Brain microvascular endothelial cell (primary cell): ENCODE data around the gene UBE2K.

Experiments
- DNase-seq: peaks from one replicate; pipeline ENCODE4 v3.0.0-alpha.2; 2020
- H3K27ac ChIP-seq: fragments of 250-450 bp; sonication (Bioruptor Pico); 2 replicates; pipeline ENCODE4 v1.5.1; 2020; ENCODE audit warnings: mild to moderate bottlenecking, moderate library complexity
- H3K27me3 ChIP-seq: fragments of 250-450 bp; sonication (Bioruptor Pico); replicated peaks from 2 replicates; pipeline ENCODE4 v1.5.1; 2020; ENCODE audit warnings: mild to moderate bottlenecking
- H3K36me3 ChIP-seq: fragments of 250-450 bp; sonication (Bioruptor Pico); replicated peaks from 2 replicates; pipeline ENCODE4 v1.5.1; 2020; ENCODE audit warnings: mild to moderate bottlenecking
- H3K4me3 ChIP-seq: 2 replicates; pipeline ENCODE4 v1.5.1; 2011; ENCODE audit warnings: low read depth, mild to moderate bottlenecking, control low read depth, low read length, moderate library complexity
- CTCF ChIP-seq: IDR thresholded peaks from 2 replicates; pipeline ENCODE4 v1.5.1; 2011; ENCODE audit warnings: low read depth, mild to moderate bottlenecking, moderate library complexity, low read length, control low read depth, inconsistent platforms; ENCODE audit errors: missing control alignments
- in situ Hi-C: cut with HindIII; loops from 2 replicates; pipeline ENCODE4 v1.10.0; 2017; ENCODE audit warnings: low sequenced_read_pairs, low pct_ligation_motif_present

The UBE2K gene

GRCh38 chr4:39710098-39710896 is 12.4 kb downstream of the UBE2K start:
- no peak overlapping the region for H3K4me3 ChIP-seq
- no peak overlapping the region for H3K27ac ChIP-seq
- in situ Hi-C loops: no loop called here
- DNase-seq: no peak
- H3K27me3 ChIP-seq: no peaks in the 10 kb centered on the region
- TF ChIP-seq CTCF: no peak
- peaks cover under 1% of the 10 kb centered on the region for H3K36me3 ChIP-seq

- no peak for TF ChIP-seq CTCF
- Histone ChIP-seq H3K27me3 (no peaks in the 10 kb centered on the region), H3K36me3 (peaks cover 3% of the 10 kb centered on the region), H3K4me3 (no peak overlapping the region), H3K27ac (no peak overlapping the region)
- in situ Hi-C loops: no loop called here
- no peak for DNase-seq
Measured at GRCh38 chr4:39712819-39713607, 15.1 kb downstream of the UBE2K start.

GRCh38 chr4:39713691-39714090 is 15.8 kb downstream of the UBE2K start:
- Histone ChIP-seq H3K27me3 (no peaks in the 10 kb centered on the region), H3K27ac (no peak overlapping the region), H3K36me3 (peaks cover 7% of the 10 kb centered on the region), H3K4me3 (no peak overlapping the region)
- DNase-seq: no peak
- in situ Hi-C loops: no loop called here
- TF ChIP-seq CTCF: no peak

GRCh38 chr4:39714166-39714565 is 16.2 kb downstream of the UBE2K start:
- no peak for DNase-seq
- H3K27ac ChIP-seq: no peak overlapping the region
- no peak for TF ChIP-seq CTCF
- H3K27me3 ChIP-seq: no peaks in the 10 kb centered on the region
- in situ Hi-C loops: no loop called here
- H3K36me3 ChIP-seq: peaks cover 7% of the 10 kb centered on the region
- no peak overlapping the region for H3K4me3 ChIP-seq

GRCh38 chr4:39715788-39716187 is 17.9 kb downstream of the UBE2K start:
- H3K27ac ChIP-seq: no peak overlapping the region
- in situ Hi-C loops: no loop called here
- no peak for TF ChIP-seq CTCF

More at GRCh38 chr4:39715788-39716187, 17.9 kb downstream of the UBE2K start:
- DNase-seq: no peak
- peaks cover 7% of the 10 kb centered on the region for H3K36me3 ChIP-seq
- no peaks in the 10 kb centered on the region for H3K27me3 ChIP-seq
- H3K4me3 ChIP-seq: no peak overlapping the region
